NCI-H345 treated with DMSO at 0.1 percent for 48 hours (cell line): ENCODE results near the gene ADAMTS17.

Experiments used
- DNase-seq: peaks from one replicate; lab custom pipeline; 2025; ENCODE audit not compliant: unreplicated experiment; lab: John Stamatoyannopoulos, UW

The ADAMTS17 gene

GRCh38 chr15:100174159-100174903 lies 167.4 kb downstream of the ADAMTS17 start:
- no peak for DNase-seq

GRCh38 chr15:100172356-100173024 lies 169.3 kb downstream of the ADAMTS17 start:
- DNase-seq: no peak

DNA sequence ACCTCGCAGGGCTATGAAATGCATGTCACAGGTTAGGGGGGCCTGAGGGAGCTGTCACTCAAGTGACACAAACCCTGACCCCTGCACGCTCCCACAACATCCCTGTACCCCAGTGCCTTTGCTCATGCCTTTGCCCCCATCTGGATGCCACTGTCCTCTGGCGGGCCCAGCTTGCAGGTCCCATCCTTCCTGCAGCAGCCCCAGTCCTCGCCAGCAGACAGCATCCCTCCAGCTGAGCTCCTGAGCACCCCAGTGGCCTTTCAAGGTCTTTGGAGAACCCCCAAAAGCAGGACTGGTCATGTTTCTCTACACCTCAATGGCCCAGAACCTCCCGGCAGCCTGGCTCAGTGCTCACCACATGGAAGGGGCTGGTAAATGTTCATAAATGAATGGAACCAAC lies 170.4 kb downstream of the ADAMTS17 start:
- no peak for DNase-seq

GRCh38 chr15:100170291-100171210 lies 171.2 kb downstream of the ADAMTS17 start:
- DNase-seq: no peak

- DNase-seq: no peak
Measured at GRCh38 chr15:100169615-100170290, 172.0 kb downstream of the ADAMTS17 start.

GRCh38 chr15:100168787-100169186 lies 173.0 kb downstream of the ADAMTS17 start:
- no peak for DNase-seq

DNA sequence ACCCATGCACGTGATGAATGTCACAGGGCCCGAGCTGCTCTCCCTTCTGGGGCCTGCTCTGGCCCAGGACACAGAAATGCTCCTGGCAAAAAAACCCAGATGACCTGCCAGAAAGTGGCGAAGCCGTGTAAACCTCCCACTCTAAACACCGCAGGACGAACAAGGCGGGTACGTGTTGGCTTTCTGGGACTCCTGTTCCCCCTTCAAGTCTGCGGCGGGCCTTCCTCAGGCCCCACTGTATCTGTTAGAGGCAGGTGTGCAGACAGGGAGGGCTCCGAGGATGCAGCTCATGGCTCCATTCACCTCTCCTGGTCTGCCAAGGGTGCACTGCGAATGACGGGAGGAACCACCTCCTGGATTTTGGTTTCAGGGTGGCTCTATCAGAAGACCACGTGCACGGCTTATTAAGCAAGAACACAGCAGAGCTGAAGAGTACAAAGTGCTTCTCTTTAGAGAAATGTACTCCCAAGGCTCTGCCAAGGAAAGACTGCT lies 173.8 kb downstream of the ADAMTS17 start:
- DNase-seq: no peak

- DNase-seq: no peak
Measured at GRCh38 chr15:100166313-100166712, 175.5 kb downstream of the ADAMTS17 start.

- DNase-seq: no peak
Measured at GRCh38 chr15:100163961-100164360, 177.8 kb downstream of the ADAMTS17 start.

GRCh38 chr15:100160953-100161352 lies 180.8 kb downstream of the ADAMTS17 start:
- no peak for DNase-seq

DNA sequence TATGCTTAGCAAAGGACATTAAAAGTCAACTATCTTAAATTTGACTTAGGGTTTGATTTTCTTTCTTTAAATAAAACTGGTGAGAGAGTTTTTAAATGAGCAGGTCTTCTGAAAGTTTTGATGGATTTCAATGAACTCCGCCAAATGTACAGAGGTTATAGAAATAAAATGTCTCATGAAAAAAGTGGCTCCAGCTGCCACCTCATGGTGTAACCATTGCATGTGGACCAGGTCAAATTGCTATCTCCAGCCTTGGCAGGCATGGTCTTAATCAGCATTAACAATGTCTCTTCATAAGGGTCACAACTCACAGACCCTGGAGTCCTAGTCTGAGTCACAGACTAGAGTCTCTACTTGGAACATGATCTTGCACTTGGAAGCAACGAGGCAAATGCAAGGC lies 182.3 kb downstream of the ADAMTS17 start:
- no peak for DNase-seq

GRCh38 chr15:100158356-100158755 lies 183.4 kb downstream of the ADAMTS17 start:
- no peak for DNase-seq

GRCh38 chr15:100156201-100156600 lies 185.6 kb downstream of the ADAMTS17 start:
- no peak for DNase-seq

DNA sequence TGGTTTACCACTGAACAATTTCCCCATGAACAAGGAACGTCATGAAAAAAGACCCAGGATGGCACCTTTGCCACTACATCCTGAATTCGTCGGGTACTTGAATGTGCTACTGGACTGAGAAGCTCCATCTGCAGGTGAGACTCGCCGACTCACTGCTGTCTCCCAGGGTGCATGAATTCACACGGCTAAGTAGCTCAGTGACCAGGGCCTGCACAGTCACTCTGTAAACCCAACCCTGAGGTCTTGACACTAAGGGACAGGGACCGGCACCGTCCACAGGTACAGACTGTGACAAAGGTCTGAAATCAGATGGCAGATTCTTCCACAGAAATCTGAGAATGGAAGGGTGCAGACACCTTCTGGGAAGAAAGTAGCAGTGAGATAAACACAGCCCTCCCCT lies 187.4 kb downstream of the ADAMTS17 start:
- no peak for DNase-seq

DNA sequence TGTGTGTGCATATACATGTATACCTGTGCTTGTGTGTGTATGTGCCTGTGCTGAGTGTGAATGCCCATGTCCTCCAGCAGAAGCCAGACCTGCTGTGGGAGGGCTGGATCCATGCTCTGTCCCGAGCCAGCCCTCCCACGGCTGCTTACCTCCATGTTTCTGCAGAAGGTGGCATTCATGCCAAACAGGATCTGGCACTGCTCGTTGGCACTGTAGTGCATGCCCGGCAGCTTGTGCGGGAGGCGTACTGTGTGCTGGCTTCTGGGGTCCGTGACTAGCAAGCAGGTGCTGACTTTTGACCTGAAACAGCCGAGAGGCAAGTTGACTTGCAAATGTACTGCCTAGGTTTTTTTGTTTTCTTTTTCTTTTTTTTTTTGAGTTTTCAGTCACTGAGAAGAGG lies 189.3 kb downstream of the ADAMTS17 start:
- no peak for DNase-seq

- DNase-seq: no peak
Measured at GRCh38 chr15:100150906-100151305, 190.9 kb downstream of the ADAMTS17 start.

DNA sequence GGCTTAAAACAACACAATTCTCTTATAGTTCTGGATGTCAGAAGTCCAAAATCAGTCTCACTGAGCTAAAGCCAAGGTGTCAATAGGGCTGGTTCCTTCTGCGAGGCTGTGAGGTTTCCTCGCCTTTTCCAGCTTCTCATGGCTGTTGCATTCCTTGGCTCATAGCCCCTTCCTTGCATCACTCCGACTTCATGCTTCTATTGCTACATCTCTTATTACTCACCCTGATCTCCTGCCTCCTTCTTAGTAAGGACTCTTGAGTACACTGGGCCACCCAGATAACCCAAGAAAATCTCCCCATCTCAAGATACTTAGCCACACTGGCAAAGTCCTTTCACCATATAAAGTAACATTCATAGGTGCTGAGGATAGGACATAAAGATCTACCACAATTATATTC lies 193.9 kb downstream of the ADAMTS17 start:
- DNase-seq: no peak

DNA sequence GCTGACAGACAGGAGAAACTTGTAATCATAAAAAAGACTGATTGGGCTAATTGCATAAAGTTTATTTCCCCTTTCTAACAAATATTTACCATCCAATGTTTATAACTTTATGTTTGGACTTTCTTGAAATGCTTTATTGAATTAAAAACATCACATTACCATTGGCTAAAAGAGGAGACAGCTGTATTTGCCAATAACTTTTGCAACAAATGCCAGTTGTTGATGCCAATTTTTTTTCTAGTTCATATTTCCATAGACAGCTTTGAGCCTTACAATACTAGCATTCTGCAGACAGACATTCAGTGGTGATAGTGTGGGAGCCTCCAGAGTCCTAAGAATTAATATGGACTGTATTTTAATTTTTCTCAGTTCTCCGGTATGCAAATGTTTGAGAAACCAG lies 198.4 kb downstream of the ADAMTS17 start:
- DNase-seq: no peak

DNA sequence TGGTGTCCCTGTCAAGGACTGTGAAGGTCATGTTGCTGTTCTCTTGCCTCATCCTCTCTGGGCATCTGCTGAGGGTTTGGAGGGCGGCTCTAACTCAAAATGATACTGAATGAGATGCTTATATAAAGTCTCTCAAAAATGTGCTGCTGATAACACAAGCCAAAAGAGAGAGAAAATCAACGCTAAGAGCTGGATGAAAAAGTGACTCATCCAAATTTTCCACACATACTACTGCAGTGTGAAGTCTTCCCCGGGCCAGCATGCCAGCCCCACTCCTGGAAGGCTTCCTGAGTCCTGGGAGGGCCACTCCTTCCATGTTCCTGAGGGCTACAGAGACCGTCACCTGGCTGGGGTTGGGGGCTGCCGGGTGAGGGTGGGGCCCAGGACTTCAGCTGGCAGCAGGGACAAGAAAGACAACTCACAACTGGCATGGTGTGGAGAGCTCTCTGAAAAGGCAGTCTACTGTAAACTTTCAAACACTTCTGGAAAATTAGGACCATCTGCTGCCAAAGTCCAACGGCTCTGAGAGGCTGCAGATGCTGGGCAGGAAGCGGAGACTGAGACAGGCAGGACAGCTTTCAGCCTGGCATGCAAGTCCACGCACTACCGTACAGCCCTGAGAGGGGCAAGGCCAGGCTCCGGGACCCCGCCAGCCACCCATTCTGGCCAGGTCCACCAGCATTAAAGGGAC lies 200.3 kb downstream of the ADAMTS17 start:
- no peak for DNase-seq
